GM13976 (cell line): ENCODE measurements around the gene RNF150.

ENCODE experiments used
- DNase-seq: peaks from one replicate; pipeline ENCODE4 v3.0.0; 2012; ENCODE audit warnings: low spot score
- in situ Hi-C: fragments of 300-500 bp; cut with MboI; formaldehyde crosslinking; loops from one replicate; pipeline ENCODE4 v1.12.0; 2022; ENCODE audit warnings: low sequenced_read_pairs, mixed read lengths, inconsistent platforms; ENCODE audit not compliant: unreplicated experiment
- TF ChIP-seq, protein P1 (sequence below): IDR thresholded peaks from 2 replicates; pipeline ENCODE4 v1.5.1; 2012; ENCODE audit warnings: borderline replicate concordance, mild to moderate bottlenecking; ENCODE audit not compliant: insufficient read depth; ENCODE audit errors: extremely low read depth, missing control alignments, control extremely low read depth

Gene RNF150

DNA sequence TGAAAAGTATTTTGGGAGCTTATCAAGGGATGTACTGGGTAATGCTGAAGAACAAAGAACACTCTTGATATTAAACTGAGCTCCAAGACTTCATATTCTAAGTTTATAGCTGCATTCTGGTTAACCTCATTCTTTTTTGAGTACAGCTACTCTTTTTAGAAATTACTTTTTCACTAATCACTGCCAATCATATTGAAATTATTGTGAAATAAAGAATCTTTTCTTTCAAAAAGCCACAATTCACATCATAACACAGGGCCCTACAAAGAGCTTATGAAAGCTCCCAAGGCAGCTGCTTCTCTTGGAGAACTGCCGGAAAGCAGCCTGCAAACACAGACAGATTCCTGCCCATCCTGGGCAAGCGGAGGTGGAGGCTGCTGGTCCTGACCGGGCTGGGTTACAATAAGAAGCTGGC lies 121.4 kb downstream of the RNF150 start:
- in situ Hi-C loops: no loop called here
- DNase-seq: no peak
- TF ChIP-seq, protein P1, sequence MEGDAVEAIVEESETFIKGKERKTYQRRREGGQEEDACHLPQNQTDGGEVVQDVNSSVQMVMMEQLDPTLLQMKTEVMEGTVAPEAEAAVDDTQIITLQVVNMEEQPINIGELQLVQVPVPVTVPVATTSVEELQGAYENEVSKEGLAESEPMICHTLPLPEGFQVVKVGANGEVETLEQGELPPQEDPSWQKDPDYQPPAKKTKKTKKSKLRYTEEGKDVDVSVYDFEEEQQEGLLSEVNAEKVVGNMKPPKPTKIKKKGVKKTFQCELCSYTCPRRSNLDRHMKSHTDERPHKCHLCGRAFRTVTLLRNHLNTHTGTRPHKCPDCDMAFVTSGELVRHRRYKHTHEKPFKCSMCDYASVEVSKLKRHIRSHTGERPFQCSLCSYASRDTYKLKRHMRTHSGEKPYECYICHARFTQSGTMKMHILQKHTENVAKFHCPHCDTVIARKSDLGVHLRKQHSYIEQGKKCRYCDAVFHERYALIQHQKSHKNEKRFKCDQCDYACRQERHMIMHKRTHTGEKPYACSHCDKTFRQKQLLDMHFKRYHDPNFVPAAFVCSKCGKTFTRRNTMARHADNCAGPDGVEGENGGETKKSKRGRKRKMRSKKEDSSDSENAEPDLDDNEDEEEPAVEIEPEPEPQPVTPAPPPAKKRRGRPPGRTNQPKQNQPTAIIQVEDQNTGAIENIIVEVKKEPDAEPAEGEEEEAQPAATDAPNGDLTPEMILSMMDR: no peak

DNA sequence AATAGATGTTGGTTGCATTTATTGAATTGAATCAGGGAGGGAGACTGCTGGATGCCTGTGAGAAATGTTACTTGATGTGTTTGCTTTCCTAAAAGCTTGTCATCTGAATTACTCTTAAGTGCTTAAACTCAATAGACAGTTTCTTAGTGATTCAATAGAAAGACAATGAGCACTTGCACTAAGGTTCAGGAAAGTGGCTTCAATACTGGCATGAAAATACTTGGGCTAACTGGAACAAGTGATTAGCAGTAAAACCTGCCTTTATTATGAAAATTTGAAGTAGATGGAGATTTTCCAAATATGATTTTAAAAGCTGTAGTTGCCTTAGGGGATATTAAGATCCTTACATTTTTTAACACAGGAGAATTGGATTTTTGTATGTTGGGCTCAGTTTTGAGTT lies 123.3 kb downstream of the RNF150 start:
- no peak for DNase-seq
- TF ChIP-seq, protein P1: no peak
- in situ Hi-C loops: no loop called here

DNA sequence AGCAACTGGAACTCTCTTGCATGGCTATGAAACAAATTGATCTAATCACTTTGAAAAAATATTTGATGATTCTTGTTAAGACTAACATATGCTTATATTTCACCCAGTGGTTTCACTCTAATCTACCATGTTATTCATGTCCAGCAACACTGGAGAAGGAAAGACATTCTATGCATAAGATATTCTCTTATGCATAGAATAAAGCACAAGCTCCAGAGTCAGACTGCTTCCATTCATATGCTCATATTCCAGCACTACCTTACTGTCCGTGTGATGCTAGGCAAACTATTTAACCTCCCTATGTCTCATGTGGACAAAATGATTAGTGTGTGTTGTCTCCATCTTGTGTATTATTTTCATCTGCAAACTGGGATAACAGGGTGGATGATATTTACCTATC lies 124.1 kb downstream of the RNF150 start:
- no peak for DNase-seq
- TF ChIP-seq, protein P1: no peak
- in situ Hi-C loops: no loop called here

DNA sequence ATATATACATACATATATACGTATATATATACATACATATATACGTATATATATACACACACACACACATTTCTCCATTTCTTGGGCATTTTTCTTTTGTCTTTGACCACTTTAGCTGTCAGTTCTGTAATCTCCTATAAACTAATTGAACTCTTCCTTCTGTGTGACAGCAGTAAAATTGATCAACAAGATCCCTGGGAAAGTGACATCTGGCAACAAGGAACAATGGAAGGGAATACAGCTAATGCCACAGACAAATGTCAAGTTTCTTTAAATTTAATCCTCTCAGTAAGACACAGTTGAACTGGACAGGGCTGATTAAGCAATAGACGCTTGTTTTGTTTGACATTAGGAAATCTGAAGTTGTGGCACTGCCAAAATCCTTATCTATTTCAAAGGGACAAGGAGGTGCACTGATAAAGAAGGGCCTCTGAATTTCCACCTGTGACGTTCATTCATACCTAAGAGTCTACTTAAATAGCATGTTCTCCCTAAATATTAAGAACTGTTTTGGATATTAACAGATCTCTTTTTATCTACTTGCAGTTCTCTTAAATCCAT lies 126.9 kb downstream of the RNF150 start:
- TF ChIP-seq, protein P1: no peak
- DNase-seq: no peak
- in situ Hi-C loops: no loop called here

DNA sequence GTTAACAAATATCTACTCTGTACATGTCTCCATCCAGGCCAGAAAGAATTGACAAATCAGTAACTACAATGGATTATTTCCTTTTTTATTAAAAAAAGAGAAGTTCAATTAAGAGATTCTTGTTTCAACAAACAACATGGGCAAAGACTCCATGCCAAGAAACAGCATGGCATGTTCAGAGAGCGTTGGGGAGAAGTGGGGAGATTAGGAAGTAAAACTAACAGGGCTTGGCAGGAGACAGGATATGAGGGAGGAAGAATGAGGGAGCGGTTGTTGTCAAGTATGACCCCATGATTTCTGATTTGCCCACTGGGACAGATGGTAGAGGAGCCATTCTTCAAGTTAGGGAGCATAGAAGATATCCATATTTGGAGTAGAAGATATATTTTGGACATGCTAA lies 128.4 kb downstream of the RNF150 start:
- DNase-seq: no peak
- TF ChIP-seq, protein P1: no peak
- in situ Hi-C loops: no loop called here

DNA sequence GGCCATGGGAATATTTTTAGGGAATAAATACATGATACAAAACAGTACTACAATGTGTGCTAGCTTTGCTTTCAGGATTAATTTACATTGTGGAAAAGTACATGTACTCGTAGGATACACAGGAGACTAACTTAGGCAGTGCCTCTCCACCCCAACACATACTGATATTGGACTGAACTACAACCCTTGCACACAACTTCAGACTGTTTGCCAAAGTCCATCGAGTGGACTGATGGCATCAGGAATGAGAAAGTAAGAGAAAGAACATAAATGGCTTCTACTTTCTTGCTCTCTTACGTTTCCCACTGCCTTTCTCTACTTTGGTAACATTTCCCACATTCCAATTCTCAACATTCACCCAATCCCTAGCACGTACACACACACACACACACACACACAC lies 130.1 kb downstream of the RNF150 start:
- TF ChIP-seq, protein P1: no peak
- in situ Hi-C loops: no loop called here
- DNase-seq: no peak
